Hepatocyte (in vitro differentiated cells): Measurements from ENCODE around the gene CD28.

Experiments used
- CTCF ChIP-seq: fragments of 200-600 bp; sonication (generic); IDR thresholded peaks from 2 replicates; pipeline ENCODE4 v1.5.1; 2016; ENCODE audit warnings: antibody characterized with exemption, mild to moderate bottlenecking; ENCODE audit not compliant: poor library complexity
- EZH2 ChIP-seq: fragments of 200-600 bp; sonication (generic); IDR thresholded peaks from 2 replicates; pipeline ENCODE4 v1.6.1; 2016; ENCODE audit warnings: antibody characterized with exemption, mild to moderate bottlenecking, borderline replicate concordance
- EZH2phosphoT487 ChIP-seq: fragments of 200-600 bp; sonication (generic); IDR thresholded peaks from one replicate; pipeline ENCODE4 v1.6.1; 2018; ENCODE audit warnings: antibody characterized with exemption, mild to moderate bottlenecking, low read depth, moderate library complexity; ENCODE audit not compliant: unreplicated experiment, severe bottlenecking

GRCh38 chr2:203706403-203706802 lies at the start of gene CD28:
- TF ChIP-seq CTCF (no peak), EZH2 (no peak), EZH2phosphoT487 (no peak)
